ENCODE data around the gene TANC1.

TANC1 gene

GRCh38 chr2:159201360-159202063, 233.1 kb downstream of the TANC1 start:
- peak; percentile 74 for ATAC-seq
- Mint-ChIP-seq H3K4me3 (no peak overlapping the region), H3K4me1 (peaks cover 13% of the 10 kb centered on the region)

GRCh38 chr2:159202568-159203071, 234.2 kb downstream of the TANC1 start:
- no peak for ATAC-seq
- H3K27me3 Mint-ChIP-seq = no peaks in the 10 kb centered on the region
- H3K9me3 Mint-ChIP-seq = no peaks in the 10 kb centered on the region
- H3K4me3 Mint-ChIP-seq = no peak overlapping the region
- H3K4me1 Mint-ChIP-seq = peaks cover 13% of the 10 kb centered on the region
- H3K27ac Mint-ChIP-seq = no peak overlapping the region
- no peaks in the 10 kb centered on the region for H3K36me3 Mint-ChIP-seq

More at GRCh38 chr2:159201360-159202063, 233.1 kb downstream of the TANC1 start:
- Mint-ChIP-seq H3K36me3 (no peaks in the 10 kb centered on the region), H3K27me3 (peaks cover 8% of the 10 kb centered on the region), H3K27ac (no peak overlapping the region), H3K9me3 (no peaks in the 10 kb centered on the region)

- no peak overlapping the region for H3K27ac Mint-ChIP-seq
- no peak for ATAC-seq
- no peak overlapping the region for H3K4me3 Mint-ChIP-seq
- no peaks in the 10 kb centered on the region for H3K36me3 Mint-ChIP-seq
- H3K4me1 Mint-ChIP-seq = peaks cover 18% of the 10 kb centered on the region
- no peaks in the 10 kb centered on the region for H3K9me3 Mint-ChIP-seq
- H3K27me3 Mint-ChIP-seq = no peaks in the 10 kb centered on the region
These were observed 236.1 kb downstream of the TANC1 start for GRCh38 chr2:159204381-159205144.

GRCh38 chr2:159206736-159207380, 238.4 kb downstream of the TANC1 start:
- Mint-ChIP-seq H3K9me3 (no peaks in the 10 kb centered on the region), H3K27me3 (no peaks in the 10 kb centered on the region), H3K4me1 (peaks cover 21% of the 10 kb centered on the region), H3K27ac (no peak overlapping the region), H3K36me3 (no peaks in the 10 kb centered on the region), H3K4me3 (no peak overlapping the region)
- no peak for ATAC-seq

- Mint-ChIP-seq H3K9me3 (no peaks in the 10 kb centered on the region), H3K27ac (no peak overlapping the region), H3K4me3 (no peak overlapping the region), H3K36me3 (no peaks in the 10 kb centered on the region), H3K4me1 (peaks cover 17% of the 10 kb centered on the region), H3K27me3 (no peaks in the 10 kb centered on the region)
- no peak for ATAC-seq
These were observed 240.0 kb downstream of the TANC1 start for GRCh38 chr2:159208438-159208837.

- H3K27ac Mint-ChIP-seq = no peak overlapping the region
- H3K4me3 Mint-ChIP-seq = no peak overlapping the region
- ATAC-seq = peak; percentile 84
- peaks cover 17% of the 10 kb centered on the region for H3K4me1 Mint-ChIP-seq
- H3K27me3 Mint-ChIP-seq = no peaks in the 10 kb centered on the region
- H3K9me3 Mint-ChIP-seq = no peaks in the 10 kb centered on the region
- no peaks in the 10 kb centered on the region for H3K36me3 Mint-ChIP-seq
These were observed 241.2 kb downstream of the TANC1 start for GRCh38 chr2:159209341-159210306.

- no peak for ATAC-seq
- peaks cover 17% of the 10 kb centered on the region for H3K4me1 Mint-ChIP-seq
- no peaks in the 10 kb centered on the region for H3K27me3 Mint-ChIP-seq
- H3K36me3 Mint-ChIP-seq = no peaks in the 10 kb centered on the region
- no peak overlapping the region for H3K27ac Mint-ChIP-seq
- no peak overlapping the region for H3K4me3 Mint-ChIP-seq
- no peaks in the 10 kb centered on the region for H3K9me3 Mint-ChIP-seq
These were observed 243.3 kb downstream of the TANC1 start for GRCh38 chr2:159211447-159212396.

GRCh38 chr2:159213296-159213695, 244.9 kb downstream of the TANC1 start:
- Mint-ChIP-seq H3K4me1 (peaks cover 17% of the 10 kb centered on the region), H3K27ac (no peak overlapping the region), H3K36me3 (no peaks in the 10 kb centered on the region), H3K9me3 (no peaks in the 10 kb centered on the region), H3K4me3 (no peak overlapping the region), H3K27me3 (no peaks in the 10 kb centered on the region)
- ATAC-seq = no peak

- Mint-ChIP-seq H3K4me1 (peaks cover 14% of the 10 kb centered on the region), H3K27me3 (no peaks in the 10 kb centered on the region), H3K9me3 (no peaks in the 10 kb centered on the region), H3K4me3 (no peak overlapping the region), H3K36me3 (no peaks in the 10 kb centered on the region), H3K27ac (no peak overlapping the region)
- ATAC-seq = no peak
These were observed 246.0 kb downstream of the TANC1 start for GRCh38 chr2:159214325-159214865.

GRCh38 chr2:159215116-159215515, 246.7 kb downstream of the TANC1 start:
- H3K36me3 Mint-ChIP-seq = no peaks in the 10 kb centered on the region
- H3K27me3 Mint-ChIP-seq = no peaks in the 10 kb centered on the region
- ATAC-seq = no peak
- H3K27ac Mint-ChIP-seq = no peak overlapping the region
- H3K9me3 Mint-ChIP-seq = no peaks in the 10 kb centered on the region
- peaks cover 7% of the 10 kb centered on the region for H3K4me1 Mint-ChIP-seq
- no peak overlapping the region for H3K4me3 Mint-ChIP-seq

GRCh38 chr2:159217676-159218075, 249.2 kb downstream of the TANC1 start:
- no peaks in the 10 kb centered on the region for H3K36me3 Mint-ChIP-seq
- no peaks in the 10 kb centered on the region for H3K9me3 Mint-ChIP-seq
- no peak overlapping the region for H3K4me3 Mint-ChIP-seq
- no peak overlapping the region for H3K27ac Mint-ChIP-seq
- ATAC-seq = no peak
- no peaks in the 10 kb centered on the region for H3K27me3 Mint-ChIP-seq
- no peaks in the 10 kb centered on the region for H3K4me1 Mint-ChIP-seq

GRCh38 chr2:159218389-159218788, 249.9 kb downstream of the TANC1 start:
- Mint-ChIP-seq H3K4me1 (no peaks in the 10 kb centered on the region), H3K27ac (no peak overlapping the region), H3K9me3 (no peaks in the 10 kb centered on the region), H3K27me3 (no peaks in the 10 kb centered on the region), H3K36me3 (no peaks in the 10 kb centered on the region), H3K4me3 (no peak overlapping the region)
- ATAC-seq = no peak

- H3K4me1 Mint-ChIP-seq = no peaks in the 10 kb centered on the region
- no peak overlapping the region for H3K27ac Mint-ChIP-seq
- no peaks in the 10 kb centered on the region for H3K9me3 Mint-ChIP-seq
- no peak for ATAC-seq
- H3K36me3 Mint-ChIP-seq = no peaks in the 10 kb centered on the region
- H3K4me3 Mint-ChIP-seq = no peak overlapping the region
- no peaks in the 10 kb centered on the region for H3K27me3 Mint-ChIP-seq
These were observed 251.1 kb downstream of the TANC1 start for GRCh38 chr2:159219394-159219998.
